ENCODE data around the gene SMO. TPM values are rescaled to one million over a fixed set of nuclear protein-coding genes. Genes with fewer than 3 reads are reported as not detected.

The SMO gene
- total RNA-seq, 2 donors from 2014 or later: 75.5 to 76.2 TPM

DNA sequence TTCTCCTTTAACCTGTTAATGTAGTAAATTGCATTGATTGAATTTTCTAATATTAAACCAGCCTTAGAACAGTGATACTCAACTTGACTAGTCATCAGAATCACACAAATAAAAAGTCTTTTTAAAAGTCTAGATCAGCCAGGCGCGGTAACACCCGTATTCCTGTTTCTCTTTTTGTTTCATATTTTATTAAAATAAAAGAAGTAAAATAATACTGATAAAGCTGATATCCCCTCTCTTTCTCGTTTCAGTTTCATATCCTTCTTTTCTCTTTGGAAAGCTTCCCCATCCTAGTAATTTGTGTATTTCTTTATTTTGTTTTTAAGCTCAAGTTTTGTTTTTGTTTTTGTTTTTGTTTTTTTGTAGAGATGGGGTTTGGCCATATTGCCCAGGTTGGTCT, 9.3 kb downstream of the SMO start:
- Mint-ChIP-seq H3K9me3 (peaks cover 6% of the 10 kb centered on the region), H3K36me3 (ENCODE audit: low read depth) (peaks cover 35% of the 10 kb centered on the region), H3K27ac (no peak overlapping the region), H3K4me1 (no peaks in the 10 kb centered on the region), H3K27me3 (ENCODE audit: insufficient read depth) (no peaks in the 10 kb centered on the region), H3K4me3 (no peak overlapping the region)
- H3K27ac ChIP-seq (ENCODE audit: low read depth, low read length): no peak overlapping the region
- H3K9ac ChIP-seq (ENCODE audit: extremely low read depth, low read length, poor library complexity, severe bottlenecking): no peak overlapping the region
- no peak overlapping the region for H3K4me3 ChIP-seq (ENCODE audit: low read length)
- peaks cover 19% of the 10 kb centered on the region for H3K9me3 ChIP-seq (ENCODE audit: control insufficient read depth, low read length)
- TF ChIP-seq CTCF (conservative IDR thresholded peaks at IDR 0.05): no peak
- no peaks in the 10 kb centered on the region for H3K4me1 ChIP-seq (ENCODE audit: control insufficient read depth, insufficient read depth, low read length)
- no CpG with 5 or more reads among the region's 4 CpGs for WGBS, 2 experiments (ENCODE audit: insufficient coverage in 1 of 2, insufficient read length in 1 of 2)
- DNase-seq: no peak
- peaks cover 25% of the 10 kb centered on the region for H3K36me3 ChIP-seq (ENCODE audit: control insufficient read depth, insufficient read depth, low read length)
- no peaks in the 10 kb centered on the region for H3K27me3 ChIP-seq (ENCODE audit: control insufficient read depth, insufficient read depth, low read length, poor library complexity, severe bottlenecking)

GRCh38 chr7:129199406-129199805, 11.0 kb downstream of the SMO start:
- no peak overlapping the region for H3K9ac ChIP-seq (ENCODE audit: extremely low read depth, low read length, poor library complexity, severe bottlenecking)
- no peak overlapping the region for H3K27ac ChIP-seq (ENCODE audit: low read depth, low read length)
- no peak overlapping the region for H3K4me3 ChIP-seq (ENCODE audit: low read length)
- H3K4me1 Mint-ChIP-seq: no peaks in the 10 kb centered on the region
- H3K9me3 ChIP-seq (ENCODE audit: control insufficient read depth, low read length): peaks cover 17% of the 10 kb centered on the region
- WGBS, 2 experiments (ENCODE audit: insufficient coverage in 1 of 2, insufficient read length in 1 of 2): 92 to 97% methylated on average over 2 to 4 of the region's 4 CpGs
- TF ChIP-seq CTCF (conservative IDR thresholded peaks at IDR 0.05): no peak
- no peak overlapping the region for H3K4me3 Mint-ChIP-seq
- H3K36me3 Mint-ChIP-seq (ENCODE audit: low read depth): peaks cover 31% of the 10 kb centered on the region
- H3K27me3 ChIP-seq (ENCODE audit: control insufficient read depth, insufficient read depth, low read length, poor library complexity, severe bottlenecking): no peaks in the 10 kb centered on the region
- H3K27me3 Mint-ChIP-seq (ENCODE audit: insufficient read depth): no peaks in the 10 kb centered on the region
- H3K4me1 ChIP-seq (ENCODE audit: control insufficient read depth, insufficient read depth, low read length): no peaks in the 10 kb centered on the region
- no peak for DNase-seq
- H3K9me3 Mint-ChIP-seq: peaks cover 6% of the 10 kb centered on the region
- H3K27ac Mint-ChIP-seq: no peak overlapping the region
- H3K36me3 ChIP-seq (ENCODE audit: control insufficient read depth, insufficient read depth, low read length): peaks cover 17% of the 10 kb centered on the region

- no peaks in the 10 kb centered on the region for H3K27me3 Mint-ChIP-seq (ENCODE audit: insufficient read depth)
- WGBS, 2 experiments (ENCODE audit: insufficient coverage in 1 of 2, insufficient read length in 1 of 2): 88 to 94% methylated on average over 6 to 8 of the region's 8 CpGs
- Histone ChIP-seq H3K4me1 (ENCODE audit: control insufficient read depth, insufficient read depth, low read length) (no peaks in the 10 kb centered on the region), H3K4me3 (ENCODE audit: low read length) (no peak overlapping the region), H3K36me3 (ENCODE audit: control insufficient read depth, insufficient read depth, low read length) (peaks cover 15% of the 10 kb centered on the region), H3K27ac (ENCODE audit: low read depth, low read length) (no peak overlapping the region), H3K27me3 (ENCODE audit: control insufficient read depth, insufficient read depth, low read length, poor library complexity, severe bottlenecking) (no peaks in the 10 kb centered on the region), H3K9ac (ENCODE audit: extremely low read depth, low read length, poor library complexity, severe bottlenecking) (no peak overlapping the region), H3K9me3 (ENCODE audit: control insufficient read depth, low read length) (peaks cover 5% of the 10 kb centered on the region)
- no peak overlapping the region for H3K4me3 Mint-ChIP-seq
- no peaks in the 10 kb centered on the region for H3K9me3 Mint-ChIP-seq
- no peak for TF ChIP-seq CTCF (conservative IDR thresholded peaks at IDR 0.05)
- H3K36me3 Mint-ChIP-seq (ENCODE audit: low read depth): peaks cover 43% of the 10 kb centered on the region
- no peaks in the 10 kb centered on the region for H3K4me1 Mint-ChIP-seq
- DNase-seq: no peak
- H3K27ac Mint-ChIP-seq: no peak overlapping the region
These were observed 13.8 kb downstream of the SMO start for GRCh38 chr7:129202058-129202777.

All from endodermal cell (in vitro differentiated cells).